Tibial nerve (tissue), 4 donors: Measurements from ENCODE around the gene FGF14. TPM values are rescaled to one million over a fixed set of nuclear protein-coding genes. Genes with fewer than 3 reads are reported as not detected.

Source experiments
- DNase-seq, 2 donors: peaks; one replicate each; pipeline ENCODE4 v3.0.0-alpha.2; 2019; ENCODE audit warnings: low spot score in 2 of 2
- H3K27ac ChIP-seq, 4 donors: fragments of 200-600 bp; sonication (generic) in 3 of 4; one replicate each; pipeline ENCODE4 v1.5.1; 2017 to 2019; ENCODE audit warnings: mild to moderate bottlenecking in 1 of 4
- H3K27me3 ChIP-seq, 2 donors: fragments of 200-600 bp; sonication (generic) in 1 of 2; one replicate each; pipeline versions ENCODE4 v1.5.1 to v1.6.0; 2017 to 2019
- H3K36me3 ChIP-seq, 3 donors: fragments of 200-600 bp; sonication (generic); one replicate each; pipeline ENCODE4 v1.5.1; 2018 to 2019
- H3K4me1 ChIP-seq, 4 donors: fragments of 200-600 bp; sonication (generic) in 3 of 4; one replicate each; pipeline ENCODE4 v1.5.1; 2017 to 2019
- H3K4me3 ChIP-seq, 4 donors: fragments of 200-600 bp; sonication (generic) in 3 of 4; one replicate each; pipeline ENCODE4 v1.5.1; 2017 to 2019; ENCODE audit warnings: mild to moderate bottlenecking in 1 of 4, moderate library complexity in 1 of 4
- H3K9me3 ChIP-seq, 4 donors: fragments of 200-600 bp; sonication (generic) in 3 of 4; one replicate each; pipeline ENCODE4 v1.5.1; 2017 to 2019
- EP300 ChIP-seq, 2 donors: sonication (generic); formaldehyde crosslinking; IDR thresholded peaks; one replicate each; pipeline ENCODE4 v1.6.1; 2017; ENCODE audit warnings: antibody characterized with exemption in 2 of 2, mild to moderate bottlenecking in 1 of 2
- POLR2A ChIP-seq, 2 donors: fragments of 450-650 bp; IDR thresholded peaks; one replicate each; pipeline ENCODE4 v1.6.1; 2017; ENCODE audit warnings: antibody characterized with exemption in 2 of 2, mild to moderate bottlenecking in 2 of 2, moderate library complexity in 2 of 2
- WGBS, 2 donors: methylation state at CpG; one replicate each; pipeline ENCODE4 v1.1.5; 2018; 5-methylcytosine and 5-hydroxymethylcytosine counted together
- total RNA-seq, 4 donors: library from RNA; depleted of rRNA; stranded (reverse); fragments of >200 nt; gene quantifications; one replicate each; pipeline ENCODE4 v1.1.0, GENCODE V29; 2016
- TF ChIP-seq, protein P1 (sequence below), 5 experiments: fragments of 200-600 bp in 3 of 5; fragments of 450-650 bp in 2 of 5; sonication (generic) in 3 of 5; IDR thresholded peaks; one replicate each; pipeline ENCODE4 v1.5.1; 2016 to 2019; ENCODE audit warnings: antibody characterized with exemption in 5 of 5, mild to moderate bottlenecking in 3 of 5, moderate library complexity in 2 of 5

The FGF14 gene
- total RNA-seq, 4 donors from 2014 or later, result 0.20 to 2.1 (median 0.21) TPM; not detected in 1

- TF ChIP-seq EP300 (IDR thresholded peaks at IDR 0.05) (no peak), POLR2A (IDR thresholded peaks at IDR 0.05) (no peak)
- TF ChIP-seq, protein P1, sequence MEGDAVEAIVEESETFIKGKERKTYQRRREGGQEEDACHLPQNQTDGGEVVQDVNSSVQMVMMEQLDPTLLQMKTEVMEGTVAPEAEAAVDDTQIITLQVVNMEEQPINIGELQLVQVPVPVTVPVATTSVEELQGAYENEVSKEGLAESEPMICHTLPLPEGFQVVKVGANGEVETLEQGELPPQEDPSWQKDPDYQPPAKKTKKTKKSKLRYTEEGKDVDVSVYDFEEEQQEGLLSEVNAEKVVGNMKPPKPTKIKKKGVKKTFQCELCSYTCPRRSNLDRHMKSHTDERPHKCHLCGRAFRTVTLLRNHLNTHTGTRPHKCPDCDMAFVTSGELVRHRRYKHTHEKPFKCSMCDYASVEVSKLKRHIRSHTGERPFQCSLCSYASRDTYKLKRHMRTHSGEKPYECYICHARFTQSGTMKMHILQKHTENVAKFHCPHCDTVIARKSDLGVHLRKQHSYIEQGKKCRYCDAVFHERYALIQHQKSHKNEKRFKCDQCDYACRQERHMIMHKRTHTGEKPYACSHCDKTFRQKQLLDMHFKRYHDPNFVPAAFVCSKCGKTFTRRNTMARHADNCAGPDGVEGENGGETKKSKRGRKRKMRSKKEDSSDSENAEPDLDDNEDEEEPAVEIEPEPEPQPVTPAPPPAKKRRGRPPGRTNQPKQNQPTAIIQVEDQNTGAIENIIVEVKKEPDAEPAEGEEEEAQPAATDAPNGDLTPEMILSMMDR (IDR thresholded peaks at IDR 0.05), result no peak
- Histone ChIP-seq H3K4me3 (no peak overlapping the region), H3K36me3 (no peaks in the 10 kb centered on the region), H3K27me3 (no peaks in the 10 kb centered on the region), H3K9me3 (no peaks in the 10 kb centered on the region), H3K27ac (no peak overlapping the region), H3K4me1 (no peaks in the 10 kb centered on the region)
- 71 to 76% methylated on average over 3 of the region's 3 CpGs for WGBS, 2 donors
- DNase-seq, result no peak
These were observed 520.3 kb downstream of the FGF14 start for GRCh38 chr13:101881593-101881992.

GRCh38 chr13:101880581-101880980, 521.3 kb downstream of the FGF14 start:
- 68 to 71% methylated on average over 4 of the region's 4 CpGs for WGBS, 2 donors
- no peak for DNase-seq
- H3K27ac ChIP-seq, result no peak overlapping the region
- H3K4me3 ChIP-seq, result no peak overlapping the region
- H3K27me3 ChIP-seq, result no peaks in the 10 kb centered on the region
- H3K4me1 ChIP-seq, result no peaks in the 10 kb centered on the region
- no peaks in the 10 kb centered on the region for H3K36me3 ChIP-seq
- no peaks in the 10 kb centered on the region for H3K9me3 ChIP-seq
- TF ChIP-seq, protein P1 (IDR thresholded peaks at IDR 0.05), result no peak
- TF ChIP-seq POLR2A (IDR thresholded peaks at IDR 0.05) (no peak), EP300 (IDR thresholded peaks at IDR 0.05) (no peak)

DNA sequence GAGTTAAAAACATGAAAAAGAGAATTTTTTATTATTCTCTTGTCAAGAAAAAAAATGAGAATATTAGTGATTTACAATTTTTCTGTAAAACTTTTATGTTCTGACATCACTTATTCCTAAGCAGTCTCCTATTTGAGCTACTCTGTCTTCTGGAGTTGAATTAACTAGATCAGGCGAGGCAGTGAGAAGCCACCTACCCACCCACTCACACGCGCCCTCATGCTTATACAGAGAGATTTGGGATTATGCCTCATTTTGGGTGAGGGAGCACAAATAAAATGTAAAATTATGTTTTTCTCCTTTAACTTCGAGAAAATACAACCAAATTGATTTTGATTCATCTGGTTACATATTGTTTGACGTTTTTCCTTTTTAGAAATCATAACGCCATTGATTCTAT, 524.9 kb downstream of the FGF14 start:
- TF ChIP-seq, protein P1 (IDR thresholded peaks at IDR 0.05), result no peak
- TF ChIP-seq EP300 (IDR thresholded peaks at IDR 0.05), result no peak
- TF ChIP-seq POLR2A (IDR thresholded peaks at IDR 0.05), result no peak
- H3K4me3 ChIP-seq, result no peak overlapping the region

GRCh38 chr13:101875717-101876393, 526.0 kb downstream of the FGF14 start:
- TF ChIP-seq POLR2A (IDR thresholded peaks at IDR 0.05) (no peak), EP300 (IDR thresholded peaks at IDR 0.05) (no peak)
- TF ChIP-seq, protein P1 (IDR thresholded peaks at IDR 0.05), result no peak
- 56 to 57% methylated on average over 7 of the region's 7 CpGs for WGBS, 2 donors
- Histone ChIP-seq H3K27me3 (no peaks in the 10 kb centered on the region), H3K27ac (no peak overlapping the region), H3K4me1 (no peaks in the 10 kb centered on the region), H3K9me3 (no peaks in the 10 kb centered on the region), H3K36me3 (no peaks in the 10 kb centered on the region), H3K4me3 (no peak overlapping the region)
- DNase-seq, result peak in 1 of 2 donors; percentile 23

More for the DNA sequence above, 524.9 kb downstream of the FGF14 start:
- Histone ChIP-seq H3K27ac (no peak overlapping the region), H3K4me1 (no peaks in the 10 kb centered on the region), H3K27me3 (no peaks in the 10 kb centered on the region), H3K36me3 (no peaks in the 10 kb centered on the region), H3K9me3 (no peaks in the 10 kb centered on the region)
- 72 to 84% methylated on average over 6 of the region's 6 CpGs for WGBS, 2 donors
- no peak for DNase-seq

GRCh38 chr13:101875091-101875490, 526.8 kb downstream of the FGF14 start:
- Histone ChIP-seq H3K4me1 (no peaks in the 10 kb centered on the region), H3K9me3 (no peaks in the 10 kb centered on the region), H3K36me3 (no peaks in the 10 kb centered on the region), H3K4me3 (no peak overlapping the region), H3K27me3 (no peaks in the 10 kb centered on the region), H3K27ac (no peak overlapping the region)
- 85 to 87% methylated on average over 3 of the region's 3 CpGs for WGBS, 2 donors
- DNase-seq, result no peak
- TF ChIP-seq EP300 (IDR thresholded peaks at IDR 0.05) (no peak), POLR2A (IDR thresholded peaks at IDR 0.05) (no peak)
- TF ChIP-seq, protein P1 (IDR thresholded peaks at IDR 0.05), result no peak
